Adipose tissue (tissue), 3 donors: ENCODE data around the gene KRT1. TPM values are rescaled to one million over a fixed set of nuclear protein-coding genes. Genes with fewer than 3 reads are reported as not detected.
"Not testable (repeated sequence)": the region's sequence is repeated elsewhere in the genome, so short reads cannot be mapped to it uniquely, and the experiment has no call there.

Experiments used
- H3K27ac ChIP-seq: one replicate; pipeline ENCODE4 v1.5.1; 2013; ENCODE audit warnings: low read depth, low read length
- WGBS, 3 donors: extraction: QIAGEN DNeasy Blood & Tissue Kit; methylation state at CpG; one replicate each; pipeline ENCODE4 v1.1.7; 2013; 5-methylcytosine and 5-hydroxymethylcytosine counted together
- polyA plus RNA-seq, 3 donors: library from polyadenylated mRNA; stranded (reverse); fragments of 200-250 nt; gene quantifications; one replicate each; pipeline ENCODE4 v1.2.3, GENCODE V29; 2013
- donor health status: healthy with polysubstance abuse.
- donor health status: Bipolar disorder and iron deficiency.
- donor health status: healthy.

Gene KRT1
- not detected for polyA plus RNA-seq

DNA sequence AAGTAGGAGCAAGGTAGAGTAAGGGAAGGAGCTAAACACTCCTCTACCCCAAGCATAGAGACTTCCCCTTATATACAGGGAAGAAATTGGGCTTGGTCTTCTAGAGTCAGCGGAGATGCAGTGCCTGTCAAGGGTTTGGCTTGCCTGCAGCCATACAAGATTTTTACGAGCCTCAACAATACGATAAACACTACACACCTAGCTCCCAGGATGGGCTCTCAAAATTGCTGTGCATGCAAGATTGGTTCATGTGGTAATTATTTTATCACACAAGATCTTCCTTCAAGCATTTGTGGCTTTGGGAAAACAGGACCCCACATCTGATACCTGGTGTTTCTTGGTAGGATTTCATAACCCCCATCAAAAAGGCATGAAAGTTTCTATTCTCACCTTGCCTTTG lies at the start of gene KRT1:
Gene KRT1, minus strand, starts transcription at position 45 of the 400 bp plus-strand sequence. CDS start 59 bp downstream, outside the sequence.
- 78 to 92% (median 86%) methylated on average over 3 of the region's 3 CpGs for WGBS, 3 donors
- no peak within 1 kb of the TSS for H3K27ac ChIP-seq

DNA sequence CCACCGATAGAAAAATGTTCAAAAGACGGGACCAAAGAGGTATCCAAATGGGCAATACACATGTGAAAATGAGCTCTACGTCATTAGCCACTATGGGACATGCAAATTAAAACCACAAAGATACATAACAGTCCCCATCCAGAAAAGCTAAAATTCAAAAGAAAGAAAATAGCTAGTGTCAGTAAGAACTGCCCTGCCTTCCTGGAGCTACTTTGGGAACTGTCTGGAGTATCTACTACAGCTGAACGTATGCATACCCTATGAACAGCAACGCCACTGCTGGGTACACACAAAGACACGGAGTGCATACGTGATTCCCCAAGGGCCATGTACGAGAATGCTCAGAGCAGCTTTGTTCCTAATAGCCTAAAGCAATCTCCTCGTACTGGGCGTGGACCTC lies 48.9 kb upstream of the KRT1 start:
- WGBS, 3 donors = 77 to 85% (median 79%) methylated on average over 10 of the region's 10 CpGs
- H3K27ac ChIP-seq = no peak overlapping the region

DNA sequence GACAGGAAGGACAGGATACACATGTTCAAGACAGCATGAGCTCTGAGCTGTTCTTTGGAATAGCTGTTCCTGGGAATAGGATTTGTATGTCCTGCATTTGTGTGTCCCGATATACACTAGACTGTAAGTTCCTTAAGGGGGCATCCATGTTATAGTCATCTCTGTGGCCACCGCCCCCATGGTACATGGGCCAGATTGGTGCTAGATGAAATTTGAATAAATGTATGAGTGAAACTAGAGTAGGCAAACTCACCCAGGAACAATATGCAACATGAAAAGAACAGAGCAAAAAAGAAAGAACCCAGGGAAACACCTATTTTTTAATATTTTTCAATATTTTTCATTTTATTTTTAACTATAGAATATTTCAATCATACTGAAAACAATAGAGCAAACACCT lies 48.2 kb upstream of the KRT1 start:
- no peak overlapping the region for H3K27ac ChIP-seq
- WGBS, 3 donors = 85 to 93% (median 88%) methylated on average over 2 of the region's 2 CpGs

DNA sequence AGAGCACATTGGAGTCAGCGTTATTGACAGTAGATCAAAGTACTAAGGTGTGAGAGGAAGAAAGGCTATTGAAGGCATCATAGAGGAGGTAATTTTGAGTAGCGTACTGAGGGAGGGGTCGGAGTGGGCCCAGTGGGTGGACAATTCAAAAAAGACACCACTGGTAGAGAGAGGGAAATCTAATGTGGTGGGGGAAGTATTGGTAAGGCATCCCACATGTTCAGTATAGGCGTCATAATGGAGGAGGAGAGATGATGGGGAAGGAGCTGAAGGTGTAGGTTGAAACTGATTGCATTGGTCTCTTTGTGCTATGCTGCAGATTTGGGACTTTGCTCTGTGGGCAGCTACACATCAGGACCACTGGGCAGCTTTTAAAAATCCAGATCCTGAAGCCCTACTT lies 46.8 kb upstream of the KRT1 start:
- 63 to 83% (median 82%) methylated on average over 4 of the region's 4 CpGs for WGBS, 3 donors
- no peak overlapping the region for H3K27ac ChIP-seq

DNA sequence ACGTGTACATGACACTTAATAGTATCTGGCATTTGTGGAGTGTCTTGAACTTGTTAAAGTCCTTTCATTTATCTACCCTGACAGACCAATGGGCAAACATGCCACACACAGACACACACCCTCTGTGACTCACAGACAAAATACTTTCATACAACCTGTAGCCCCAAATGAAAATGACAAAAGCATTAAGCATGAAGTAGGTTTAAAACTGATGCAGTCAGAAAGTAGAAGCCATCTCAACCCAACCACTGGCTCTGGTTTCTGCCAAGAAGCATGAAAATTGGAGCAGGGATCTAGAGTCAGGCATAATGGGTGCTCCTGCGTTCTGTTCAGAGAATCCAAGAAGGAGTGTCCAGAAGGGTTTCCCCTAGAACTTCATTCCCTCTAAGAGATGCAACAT lies 46.2 kb upstream of the KRT1 start:
- 63 to 72% (median 64%) methylated on average over 2 of the region's 2 CpGs for WGBS, 3 donors

DNA sequence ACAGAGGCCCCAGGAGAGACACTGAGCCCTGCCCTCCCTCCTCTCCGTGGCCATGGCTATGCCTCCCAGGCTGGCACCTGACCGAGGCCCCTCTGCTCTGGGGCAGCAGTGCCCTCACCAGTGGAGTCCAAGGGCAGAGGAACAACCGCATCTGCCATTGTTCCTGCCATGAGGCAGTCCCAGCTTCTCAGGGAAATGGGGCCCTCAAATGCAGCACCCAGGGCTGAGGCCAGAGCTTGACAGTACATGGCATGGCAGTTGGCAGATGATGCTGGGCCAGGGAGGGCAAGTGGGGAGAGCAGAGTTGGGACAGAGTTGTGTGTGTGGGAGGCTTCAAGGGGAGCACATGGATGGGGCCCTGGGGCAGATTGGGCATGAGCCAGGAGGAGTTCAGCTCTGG lies 44.2 kb upstream of the KRT1 start:
- 82 to 91% (median 91%) methylated on average over 3 of the region's 3 CpGs for WGBS, 3 donors
- no peak overlapping the region for H3K27ac ChIP-seq

More for the DNA sequence above, 46.2 kb upstream of the KRT1 start:
- H3K27ac ChIP-seq = no peak overlapping the region

DNA sequence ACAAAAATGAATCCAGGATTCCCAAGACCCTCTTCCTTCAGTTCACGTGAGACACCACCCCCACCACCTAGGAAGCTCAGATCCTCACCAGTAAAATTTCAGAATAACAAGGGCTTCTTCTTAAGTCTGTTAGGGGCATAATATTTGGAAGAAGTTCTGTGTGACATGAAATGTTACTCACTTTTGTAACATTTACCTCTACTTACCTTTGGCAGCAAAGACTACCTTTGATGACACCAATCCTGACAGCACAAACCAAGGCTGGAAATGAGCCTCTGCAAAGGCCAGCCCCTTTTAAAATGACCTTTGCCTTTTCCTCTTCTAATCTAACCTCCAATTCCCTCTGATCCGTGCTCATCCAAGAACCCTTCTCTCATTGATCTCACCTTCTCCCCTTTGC lies 42.5 kb upstream of the KRT1 start:
- H3K27ac ChIP-seq = no peak overlapping the region
- 63 to 77% (median 73%) methylated on average over 2 of the region's 2 CpGs for WGBS, 3 donors

DNA sequence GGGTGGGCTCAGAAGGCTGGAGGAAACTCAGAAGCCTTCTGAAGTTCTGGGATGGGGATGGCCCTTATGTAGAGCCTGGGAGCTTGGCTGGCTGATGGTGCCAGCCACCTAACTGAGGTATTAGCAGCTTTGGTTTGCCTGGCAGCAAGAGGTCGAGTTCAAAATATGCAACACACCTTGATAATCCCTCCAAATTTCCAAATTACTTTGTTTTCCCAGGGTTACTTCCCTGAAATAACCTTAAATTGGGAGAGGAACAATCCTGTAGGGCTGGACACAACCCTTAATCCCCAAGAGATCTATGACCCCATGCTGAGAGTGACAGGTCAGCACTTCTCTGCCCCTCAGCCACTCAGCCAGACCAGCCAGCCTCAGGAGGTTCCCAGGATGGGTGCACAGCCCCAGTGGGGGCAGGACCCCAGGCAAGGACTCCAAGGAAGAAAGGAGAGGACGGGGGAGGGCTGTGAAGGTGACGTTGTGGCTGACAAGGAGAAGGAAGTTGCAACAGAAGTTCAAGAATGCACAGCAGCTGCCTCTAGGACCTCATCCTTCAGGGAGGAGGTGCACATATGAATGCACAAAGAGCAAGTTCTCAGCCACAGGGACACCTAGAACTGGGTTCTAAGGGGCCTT lies 41.7 kb upstream of the KRT1 start:
- 43 to 56% (median 43%) methylated on average over 3 of the region's 3 CpGs for WGBS, 3 donors
- H3K27ac ChIP-seq = no peak overlapping the region

DNA sequence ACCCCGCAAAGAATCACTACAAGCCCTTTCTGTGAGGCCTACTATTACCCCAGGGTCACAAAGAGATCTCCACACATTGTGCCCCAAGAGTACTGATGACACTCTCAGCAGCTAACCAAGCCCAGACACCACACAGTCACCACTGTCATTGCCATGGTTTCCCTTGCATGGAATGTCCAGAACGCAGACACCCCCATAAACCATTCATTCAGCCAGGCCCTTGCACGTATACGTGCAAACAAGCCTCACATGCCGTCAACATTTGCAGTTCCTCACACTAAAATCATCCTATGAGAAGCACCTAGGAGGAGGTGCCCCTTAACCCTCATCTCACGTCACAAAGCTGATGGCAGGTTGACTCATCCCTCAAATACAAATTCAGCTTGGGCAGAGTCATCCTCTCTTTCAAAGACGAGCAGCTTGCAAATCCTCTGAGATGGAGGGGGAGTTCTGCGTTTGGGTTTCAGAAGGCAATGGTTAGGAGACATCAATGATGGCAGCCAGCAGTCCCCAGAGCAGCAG lies 40.2 kb upstream of the KRT1 start:
- 79 to 83% (median 82%) methylated on average over 8 of the region's 8 CpGs for WGBS, 3 donors
- H3K27ac ChIP-seq = no peak overlapping the region

DNA sequence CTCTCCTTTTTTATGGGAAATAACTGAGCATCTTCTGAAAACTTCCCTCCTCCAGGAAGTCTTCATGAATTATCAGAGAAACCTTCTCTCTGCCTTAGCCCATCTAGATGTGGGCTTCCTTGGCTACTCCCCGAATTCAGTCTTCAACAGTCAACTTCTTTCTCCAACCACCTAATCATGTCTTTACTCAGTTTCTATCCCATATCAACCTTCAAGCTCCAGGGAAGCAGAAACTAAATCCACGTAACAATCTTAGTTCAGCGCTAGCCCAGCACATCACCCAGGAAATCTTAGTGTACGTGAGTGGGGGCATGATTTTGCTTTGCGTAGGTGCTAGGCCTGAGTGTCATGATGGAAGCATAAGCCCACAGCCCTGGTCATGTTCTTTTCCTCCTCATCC lies 35.9 kb upstream of the KRT1 start:
- H3K27ac ChIP-seq = no peak overlapping the region

DNA sequence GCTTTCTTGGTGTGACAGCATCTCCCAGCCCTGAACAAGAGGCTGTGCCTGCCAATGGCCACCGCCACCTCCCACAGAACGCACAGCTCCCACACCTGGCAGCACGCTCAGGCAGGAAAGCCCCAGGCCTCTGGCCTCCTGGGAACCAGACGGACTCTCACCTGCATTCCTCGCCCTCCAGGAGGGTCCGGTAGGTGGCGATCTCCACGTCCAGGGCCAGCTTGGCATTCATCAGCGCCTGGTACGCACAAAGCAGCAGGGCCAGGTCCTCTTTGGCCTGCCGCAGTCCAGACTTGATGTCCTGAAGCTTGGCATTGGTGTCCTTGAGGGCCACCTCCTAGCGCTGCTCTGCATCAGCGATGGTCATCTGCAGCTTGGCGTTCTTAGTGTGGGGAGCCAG lies 35.2 kb upstream of the KRT1 start:
- H3K27ac ChIP-seq = no peak overlapping the region
- whole genome bisulfite sequencing, 3 donors = 63 to 81% (median 79%) methylated on average over 14 of the region's 14 CpGs

More for the DNA sequence above, 35.9 kb upstream of the KRT1 start:
- whole genome bisulfite sequencing, 3 donors = 87 to 95% (median 94%) methylated on average over 5 of the region's 5 CpGs

DNA sequence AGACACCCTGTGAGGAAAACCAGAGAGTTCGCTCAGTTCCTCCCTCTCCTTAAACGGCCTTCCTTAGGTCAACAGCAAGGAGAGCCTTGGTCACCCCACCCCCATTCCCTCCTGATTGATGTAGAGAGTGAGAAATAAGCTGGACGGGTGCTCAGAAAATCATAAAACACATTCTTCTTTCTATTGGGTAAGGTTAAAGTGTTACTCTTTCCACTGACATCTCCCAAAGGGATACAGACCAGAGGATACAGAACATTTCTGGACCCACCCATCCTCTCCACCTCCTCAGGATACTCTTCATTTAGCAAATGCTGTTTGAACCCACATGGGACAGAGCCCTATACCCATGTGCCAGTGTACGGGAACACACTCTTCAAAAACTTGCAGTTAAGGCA lies 34.7 kb upstream of the KRT1 start:
- H3K27ac ChIP-seq = no peak overlapping the region
- WGBS, 3 donors = 68 to 76% (median 72%) methylated on average over 4 of the region's 4 CpGs

DNA sequence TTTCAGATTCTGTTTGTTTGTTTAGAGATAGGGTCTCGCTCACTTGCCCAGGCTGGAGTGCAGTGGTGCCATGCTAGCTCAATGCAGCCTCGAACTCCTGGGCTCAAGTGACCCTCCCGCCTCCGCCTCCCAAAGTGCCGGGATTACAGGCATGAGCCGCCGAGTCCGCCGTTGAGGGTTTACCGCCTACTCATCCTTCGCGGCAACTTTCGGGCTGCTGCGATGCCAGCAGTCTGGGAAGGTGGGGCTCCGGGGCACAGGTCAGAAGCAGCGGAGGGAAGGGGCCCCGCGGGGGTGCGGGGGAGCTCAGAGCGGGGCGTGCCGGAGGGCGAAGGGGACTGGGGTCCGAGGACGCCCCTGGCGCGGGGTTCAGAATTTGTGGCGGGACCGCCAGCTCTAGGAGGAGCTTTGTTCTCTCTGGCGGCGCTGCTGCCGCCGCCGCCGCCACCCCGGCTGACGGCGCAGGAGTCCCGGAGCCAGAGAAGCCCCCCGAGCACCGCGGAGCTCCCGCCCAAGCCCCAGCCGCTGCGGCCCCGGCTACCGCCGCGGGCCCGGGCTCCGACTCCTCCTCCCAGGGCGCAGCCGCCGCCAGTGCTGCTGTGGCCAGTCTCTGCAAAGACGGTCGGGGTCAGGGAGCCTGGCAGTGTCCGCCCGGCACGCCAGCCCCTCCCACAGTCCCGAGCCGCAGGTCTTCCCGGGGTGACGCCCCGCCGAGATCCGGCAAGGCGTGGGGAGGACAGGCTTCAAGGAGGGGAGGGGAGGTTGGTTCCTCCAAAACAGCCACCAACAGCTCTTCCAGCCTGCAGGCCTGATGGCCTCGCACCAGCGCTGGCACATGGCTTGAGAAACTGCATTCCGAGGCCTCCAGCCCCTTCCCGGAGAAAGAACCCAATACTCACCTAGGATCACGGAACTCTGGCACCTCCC lies 34.0 kb upstream of the KRT1 start:
- 7 to 8% (median 7%) methylated on average over 56 to 72 of the region's 72 CpGs for WGBS, 3 donors
- no peak overlapping the region for H3K27ac ChIP-seq

DNA sequence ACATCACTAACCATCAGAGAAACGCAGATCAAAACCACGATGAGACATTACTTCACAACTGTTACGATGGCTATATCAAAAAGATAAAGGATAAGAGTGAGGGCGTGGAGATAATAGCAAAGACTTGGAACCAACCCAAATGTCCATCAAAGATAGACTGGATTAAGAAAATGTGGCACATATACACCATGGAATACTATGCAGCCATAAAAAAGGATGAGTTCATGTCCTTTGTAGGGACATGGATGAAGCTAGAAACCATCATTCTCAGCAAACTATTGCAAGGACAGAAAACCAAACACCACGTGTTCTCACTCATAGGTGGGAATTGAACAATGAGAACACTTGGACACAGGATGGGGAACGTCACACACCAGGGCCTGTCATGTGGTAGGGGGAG lies 31.9 kb upstream of the KRT1 start:
- WGBS, 3 donors = 80 to 87% (median 81%) methylated on average over 6 of the region's 6 CpGs
- H3K27ac ChIP-seq = not testable (repeated sequence)

DNA sequence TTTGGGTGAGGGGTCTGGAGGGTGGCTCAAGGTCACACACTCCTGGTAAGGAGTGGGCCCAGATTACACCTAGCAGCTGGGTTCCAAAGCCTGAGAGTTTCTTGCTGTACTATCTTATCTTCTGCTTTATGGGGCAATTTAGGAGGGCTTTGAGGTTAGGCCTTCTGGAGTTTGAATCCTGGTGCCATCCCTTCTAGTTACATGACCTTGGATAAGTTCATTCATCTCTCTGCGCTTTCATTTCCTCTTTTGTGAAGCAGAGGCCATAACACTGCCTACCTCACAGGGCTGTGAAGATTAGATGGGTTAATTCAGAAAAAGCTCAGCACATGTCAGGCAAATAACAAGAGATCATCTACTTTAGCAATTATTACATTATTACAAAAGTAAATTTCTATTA lies 30.5 kb upstream of the KRT1 start:
- WGBS, 3 donors = 84 to 96% (median 93%) methylated on average over 1 of the region's 1 CpG

DNA sequence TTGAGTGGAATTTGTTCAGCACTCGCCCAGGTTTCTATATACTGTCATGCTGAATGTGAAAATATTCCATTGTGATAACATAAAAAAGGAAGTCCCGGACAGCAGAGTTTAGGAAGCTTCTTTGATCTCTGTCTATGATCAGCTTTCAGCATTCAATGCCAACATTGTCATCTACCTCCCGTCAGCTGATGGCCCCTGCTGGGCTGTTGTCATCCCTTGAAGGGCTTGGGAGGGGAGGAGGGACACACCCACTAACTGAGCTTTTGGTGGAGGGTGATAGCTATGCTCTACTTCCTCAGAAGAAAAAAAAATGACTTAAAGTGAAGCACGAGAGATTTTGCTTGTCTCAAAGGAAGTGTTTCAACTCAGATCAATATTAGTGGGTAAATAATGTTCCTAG lies 27.8 kb upstream of the KRT1 start:
- H3K27ac ChIP-seq = no peak overlapping the region
- WGBS, 3 donors = 36 to 66% (median 46%) methylated on average over 4 of the region's 4 CpGs

More for the DNA sequence above, 30.5 kb upstream of the KRT1 start:
- no peak overlapping the region for H3K27ac ChIP-seq

DNA sequence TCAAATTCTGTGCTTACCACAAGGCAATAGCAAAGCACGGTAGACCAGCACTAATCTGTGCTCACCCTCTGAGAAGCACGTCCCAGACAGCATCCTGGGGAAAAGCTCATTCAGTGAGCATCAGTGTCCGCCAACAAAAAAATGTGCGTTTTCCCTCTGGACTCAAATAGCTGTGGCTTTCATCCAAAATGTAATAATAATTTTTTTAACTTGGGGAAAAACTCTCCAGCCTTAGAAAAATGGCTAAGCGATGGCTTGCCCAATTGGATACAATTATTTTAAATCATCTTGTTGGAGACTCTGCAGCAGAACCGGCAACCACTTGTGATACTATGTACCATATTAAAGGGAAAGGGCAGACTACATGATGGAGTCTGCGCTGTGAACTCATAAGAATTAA lies 24.3 kb upstream of the KRT1 start:
- 53 to 69% (median 60%) methylated on average over 7 of the region's 7 CpGs for WGBS, 3 donors
- no peak overlapping the region for H3K27ac ChIP-seq

DNA sequence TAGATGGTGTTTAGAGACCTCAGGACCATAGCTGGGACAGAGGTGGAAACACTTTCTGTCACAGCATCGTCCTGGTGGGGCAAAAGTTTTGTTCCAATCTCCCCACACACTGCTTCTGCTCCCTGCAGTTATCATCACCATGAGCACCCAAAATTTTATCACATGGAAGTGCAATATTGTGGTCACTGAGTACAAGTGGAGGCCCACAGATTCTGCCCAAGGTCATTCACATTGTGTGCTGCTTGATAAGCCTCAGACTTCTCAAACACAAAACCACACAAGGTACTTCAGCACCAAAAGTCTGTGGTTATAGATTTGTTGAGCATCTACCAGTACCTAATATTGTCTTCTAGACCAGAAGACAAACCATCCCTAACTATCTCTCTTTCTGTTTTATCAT lies 23.7 kb upstream of the KRT1 start:
- WGBS, 3 donors = 68 to 73% (median 69%) methylated on average over 1 of the region's 1 CpG
- H3K27ac ChIP-seq = no peak overlapping the region

DNA sequence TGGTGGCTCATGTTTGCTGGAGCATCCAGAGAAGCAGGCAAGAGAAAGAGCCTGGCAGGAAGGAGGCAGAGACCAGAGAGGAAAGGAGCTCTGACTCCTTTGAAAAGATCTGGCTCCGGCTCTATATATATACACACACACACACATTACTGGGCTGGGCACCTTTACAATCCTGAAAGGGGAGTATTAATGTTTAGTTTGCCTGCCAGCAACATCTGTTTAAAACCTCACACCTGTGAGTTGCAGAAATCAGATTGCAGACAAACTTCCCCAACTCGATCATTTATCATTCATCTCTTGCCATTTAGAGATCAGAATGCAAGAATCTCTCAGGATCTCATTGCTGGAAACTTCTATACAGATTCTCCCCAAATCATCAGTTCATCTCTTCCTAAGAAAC lies 23.2 kb upstream of the KRT1 start, which contains the start of gene KRT77:
Gene KRT77, minus strand, starts transcription at position 101 of the 400 bp plus-strand sequence. Its CDS starts 90 bp downstream, at position 11.
- no peak within 1 kb of the TSS for H3K27ac ChIP-seq
- WGBS, 3 donors = 37 to 69% (median 64%) methylated on average over 2 of the region's 2 CpGs
